ENCODE measurements around the gene PARG.
"Not testable (repeated sequence)": the region's sequence is repeated elsewhere in the genome, so short reads cannot be mapped to it uniquely, and the experiment has no call there.

PARG gene

GRCh38 chr10:49941447-49942338, at the start of gene PARG, which contains the start of gene TIMM23B:
PARG (minus strand) TSS chr10:49942027; CDS start chr10:49941725, 302 bp downstream.
TIMM23B (plus strand) TSS chr10:49942053; CDS start chr10:49942195, 142 bp downstream.
- peak; percentile 77 for DNase-seq

- not testable (repeated sequence) for DNase-seq
Observed at GRCh38 chr10:49988376-49988775, 46.5 kb upstream of the PARG start, which contains the start of gene AGAP6. AGAP6 (plus strand) TSS chr10:49988406; CDS start chr10:49988716, 310 bp downstream.

GRCh38 chr10:49987207-49987606, 45.4 kb upstream of the PARG start:
- not testable (repeated sequence) for DNase-seq

- DNase-seq = not testable (repeated sequence)
Observed at GRCh38 chr10:49977756-49978155, 35.9 kb upstream of the PARG start.

- DNase-seq = not testable (repeated sequence)
Observed at GRCh38 chr10:49972094-49972493, 30.3 kb upstream of the PARG start.

- not testable (repeated sequence) for DNase-seq
Observed at GRCh38 chr10:49971466-49971865, 29.6 kb upstream of the PARG start.

- DNase-seq = not testable (repeated sequence)
Observed at GRCh38 chr10:49970331-49970857, 28.6 kb upstream of the PARG start.

- not testable (repeated sequence) for DNase-seq
Observed at GRCh38 chr10:49953122-49953521, 11.3 kb upstream of the PARG start.

GRCh38 chr10:49952006-49952405, 10.2 kb upstream of the PARG start:
- not testable (repeated sequence) for DNase-seq

- DNase-seq = not testable (repeated sequence)
Observed at GRCh38 chr10:49948737-49949136, 6.9 kb upstream of the PARG start.

GRCh38 chr10:49948142-49948541, 6.3 kb upstream of the PARG start:
- not testable (repeated sequence) for DNase-seq

GRCh38 chr10:49943607-49944006, 1.8 kb upstream of the PARG start:
- not testable (repeated sequence) for DNase-seq

GRCh38 chr10:49942339-49942705, 495 bp upstream of the PARG start:
- not testable (repeated sequence) for DNase-seq

GRCh38 chr10:49931959-49932728, 9.7 kb downstream of the PARG start:
- DNase-seq = not testable (repeated sequence)

- DNase-seq = not testable (repeated sequence)
Observed at GRCh38 chr10:49931276-49931675, 10.6 kb downstream of the PARG start.

- not testable (repeated sequence) for DNase-seq
Observed at GRCh38 chr10:49923572-49923971, 18.3 kb downstream of the PARG start.

GRCh38 chr10:49922041-49922440, 19.8 kb downstream of the PARG start:
- not testable (repeated sequence) for DNase-seq

GRCh38 chr10:49917927-49918326, 23.9 kb downstream of the PARG start:
- DNase-seq = not testable (repeated sequence)

- DNase-seq = not testable (repeated sequence)
Observed at GRCh38 chr10:49916451-49916850, 25.4 kb downstream of the PARG start.

GRCh38 chr10:49910295-49910694, 31.5 kb downstream of the PARG start:
- not testable (repeated sequence) for DNase-seq

GRCh38 chr10:49908290-49909080, 33.3 kb downstream of the PARG start:
- DNase-seq = not testable (repeated sequence)

GRCh38 chr10:49903829-49904228, 38.0 kb downstream of the PARG start:
- not testable (repeated sequence) for DNase-seq
